HEK293T (cell line): ENCODE data around the gene TMEM130.

ENCODE experiments used
- CTCF ChIA-PET: fragments of 350-600 bp; formaldehyde crosslinking; extraction: SDS; loops from one replicate; lab custom pipeline; 2021; ENCODE audit warnings: antibody characterized with exemption, inconsistent platforms; lab: Yijun Ruan, JAX
- POLR2A ChIA-PET: fragments of 350-600 bp; formaldehyde crosslinking; extraction: SDS; loops from one replicate; lab custom pipeline; 2020; ENCODE audit warnings: antibody characterized with exemption, inconsistent platforms; lab: Yijun Ruan, JAX
- DNase-seq: peaks from one replicate; pipeline ENCODE4 v3.0.0; 2012; ENCODE audit warnings: mixed read lengths; ENCODE audit errors: extremely low spot score
- ARNT ChIP-seq: fragments of 450-650 bp; IDR thresholded peaks from 2 replicates; pipeline ENCODE4 v1.6.1; 2017; ENCODE audit warnings: mild to moderate bottlenecking
- BHLHE40 ChIP-seq: fragments of 450-650 bp; IDR thresholded peaks from 2 replicates; pipeline ENCODE4 v1.6.1; 2016; ENCODE audit warnings: mild to moderate bottlenecking, moderate library complexity, borderline replicate concordance
- CTBP1 ChIP-seq: fragments of 450-650 bp; IDR thresholded peaks from 2 replicates; pipeline ENCODE4 v1.6.1; 2016; ENCODE audit warnings: borderline replicate concordance
- ELF4 ChIP-seq: fragments of 450-650 bp; IDR thresholded peaks from 2 replicates; pipeline ENCODE4 v1.6.1; 2017; ENCODE audit warnings: antibody characterized with exemption
- FOXA1 ChIP-seq: fragments of 450-650 bp; IDR thresholded peaks from 2 replicates; pipeline ENCODE4 v1.6.1; 2016; ENCODE audit warnings: mild to moderate bottlenecking
- FOXK2 ChIP-seq: fragments of 450-650 bp; IDR thresholded peaks from 2 replicates; pipeline ENCODE4 v1.6.1; 2016; ENCODE audit warnings: mild to moderate bottlenecking
- FOXM1 ChIP-seq: fragments of 450-650 bp; IDR thresholded peaks from 2 replicates; pipeline ENCODE4 v1.6.1; 2017; ENCODE audit warnings: mild to moderate bottlenecking, borderline replicate concordance
- HDGF ChIP-seq: fragments of 450-650 bp; IDR thresholded peaks from 2 replicates; pipeline ENCODE4 v1.6.1; 2017; ENCODE audit warnings: antibody characterized with exemption, borderline replicate concordance
- L3MBTL2 ChIP-seq: fragments of 450-650 bp; conservative IDR thresholded peaks from 2 replicates; pipeline ENCODE4 v1.6.1; 2016; ENCODE audit warnings: mild to moderate bottlenecking
- LEF1 ChIP-seq: fragments of 450-650 bp; IDR thresholded peaks from 2 replicates; pipeline ENCODE4 v1.6.1; 2017; ENCODE audit warnings: mild to moderate bottlenecking, borderline replicate concordance
- NFRKB ChIP-seq: fragments of 450-650 bp; IDR thresholded peaks from 2 replicates; pipeline ENCODE4 v1.6.1; 2016; ENCODE audit warnings: mild to moderate bottlenecking, moderate library complexity
- PKNOX1 ChIP-seq: fragments of 450-650 bp; IDR thresholded peaks from 2 replicates; pipeline ENCODE4 v1.6.1; 2016
- SP1 ChIP-seq: fragments of 450-650 bp; IDR thresholded peaks from 2 replicates; pipeline ENCODE4 v1.6.1; 2017
- SUZ12 ChIP-seq: fragments of 450-650 bp; IDR thresholded peaks from 2 replicates; pipeline ENCODE4 v1.6.1; 2016; ENCODE audit warnings: mild to moderate bottlenecking
- TARDBP ChIP-seq: fragments of 450-650 bp; IDR thresholded peaks from 2 replicates; pipeline ENCODE4 v1.6.1; 2016
- ZNF384 ChIP-seq: fragments of 450-650 bp; IDR thresholded peaks from 2 replicates; pipeline ENCODE4 v1.6.1; 2016

Gene TMEM130

GRCh38 chr7:98802781-98803110 is 67.1 kb downstream of the TMEM130 start:
- DNase-seq, result no peak
- ChIA-PET POLR2A (no interaction called here), CTCF (interaction anchor here (0.8 to 1.2 kb wide), 2 partner anchors 28 to 39 kb away, joined by 4 read pairs; no protein-coding TSS in a partner anchor)
- TF ChIP-seq FOXM1 (no peak), TARDBP (no peak), ZNF384 (no peak), FOXK2 (no peak), SP1 (no peak), LEF1 (no peak), BHLHE40 (no peak), SUZ12 (no peak), ELF4 (no peak), PKNOX1 (no peak), FOXA1 (no peak), L3MBTL2 (no peak), CTBP1 (no peak)

- DNase-seq, result peak; percentile 33
- ChIA-PET POLR2A (interaction anchor here (1.0 kb wide), 1 partner anchor 401 kb away, joined by 3 read pairs; the partner anchor contains the start of gene BAIAP2L1), CTCF (interaction anchor here (1.2 kb wide), 1 partner anchor 29 kb away, joined by 4 read pairs; no protein-coding TSS in a partner anchor)
- TF ChIP-seq FOXM1, result no peak
- TF ChIP-seq TARDBP, result no peak
- no peak for TF ChIP-seq FOXA1
- TF ChIP-seq SP1, result no peak
- TF ChIP-seq FOXK2, result no peak
- no peak for TF ChIP-seq CTBP1
- TF ChIP-seq HDGF, result no peak
These were observed 67.6 kb downstream of the TMEM130 start for GRCh38 chr7:98802088-98802780.

GRCh38 chr7:98800996-98801395 is 68.8 kb downstream of the TMEM130 start:
- no peak for TF ChIP-seq SUZ12
- TF ChIP-seq TARDBP, result no peak
- TF ChIP-seq SP1, result no peak
- no peak for TF ChIP-seq BHLHE40
- no peak for TF ChIP-seq FOXA1
- TF ChIP-seq NFRKB, result no peak
- TF ChIP-seq FOXK2, result no peak
- no peak for TF ChIP-seq ZNF384
- no peak for TF ChIP-seq ELF4
- no peak for TF ChIP-seq L3MBTL2
- no peak for TF ChIP-seq HDGF
- TF ChIP-seq LEF1, result no peak
- TF ChIP-seq ARNT, result no peak
- no peak for TF ChIP-seq PKNOX1
- no peak for TF ChIP-seq CTBP1
- POLR2A ChIA-PET, result no interaction called here
- CTCF ChIA-PET, result no interaction called here
- DNase-seq, result no peak

- ChIA-PET CTCF (interaction anchor here (0.5 to 0.8 kb wide), 3 partner anchors 43 to 345 kb away, joined by 3 to 9 read pairs (median 4); no protein-coding TSS in a partner anchor), POLR2A (no interaction called here)
- TF ChIP-seq BHLHE40 (no peak), LEF1 (no peak), FOXK2 (no peak), SUZ12 (no peak), FOXM1 (no peak), HDGF (no peak), PKNOX1 (no peak), TARDBP (no peak), ARNT (no peak), CTBP1 (no peak), ELF4 (no peak), L3MBTL2 (no peak), ZNF384 (no peak), NFRKB (no peak), SP1 (no peak), FOXA1 (no peak)
- DNase-seq, result no peak
These were observed 72.7 kb downstream of the TMEM130 start for GRCh38 chr7:98797150-98797549.
